HAP-1 (cell line): Measurements from ENCODE around the gene ANKLE2.
A peak's percentile ranks its signal among the peaks of the same experiment; 100 is the strongest.
"Not testable (repeated sequence)": the region's sequence is repeated elsewhere in the genome, so short reads cannot be mapped to it uniquely, and the experiment has no call there.

Experiments used
- DNase-seq, 2 experiments: peaks; one replicate each; pipeline ENCODE4 v3.0.0-alpha.2; 2016 to 2020; ENCODE audit warnings: low spot score in 2 of 2
- H3K27me3 ChIP-seq: fragments of 250-450 bp; sonication (Bioruptor Pico); 2 replicates; pipeline ENCODE4 v1.5.1; 2020; ENCODE audit warnings: low read depth, mild to moderate bottlenecking, moderate library complexity
- H3K36me3 ChIP-seq: fragments of 250-450 bp; sonication (Bioruptor Pico); replicated peaks from 2 replicates; pipeline ENCODE4 v1.5.1; 2020; ENCODE audit warnings: mild to moderate bottlenecking
- H3K4me1 ChIP-seq: fragments of 250-450 bp; sonication (Bioruptor Pico); 2 replicates; pipeline ENCODE4 v1.5.1; 2020; ENCODE audit warnings: mild to moderate bottlenecking
- H3K4me3 ChIP-seq: fragments of 250-450 bp; sonication (Bioruptor Pico); 2 replicates; pipeline ENCODE4 v1.5.1; 2020; ENCODE audit warnings: mild to moderate bottlenecking, moderate library complexity
- H3K9me3 ChIP-seq: fragments of 250-450 bp; sonication (Bioruptor Pico); 2 replicates; pipeline ENCODE4 v1.5.1; 2020; ENCODE audit warnings: mild to moderate bottlenecking, moderate library complexity
- in situ Hi-C: fragments of 300-500 bp; cut with MboI; formaldehyde crosslinking; loops from 3 replicates; pipeline ENCODE4 v1.14.3; 2020; ENCODE audit warnings: low sequenced_read_pairs, inconsistent platforms, mixed read lengths

ANKLE2 gene

DNA sequence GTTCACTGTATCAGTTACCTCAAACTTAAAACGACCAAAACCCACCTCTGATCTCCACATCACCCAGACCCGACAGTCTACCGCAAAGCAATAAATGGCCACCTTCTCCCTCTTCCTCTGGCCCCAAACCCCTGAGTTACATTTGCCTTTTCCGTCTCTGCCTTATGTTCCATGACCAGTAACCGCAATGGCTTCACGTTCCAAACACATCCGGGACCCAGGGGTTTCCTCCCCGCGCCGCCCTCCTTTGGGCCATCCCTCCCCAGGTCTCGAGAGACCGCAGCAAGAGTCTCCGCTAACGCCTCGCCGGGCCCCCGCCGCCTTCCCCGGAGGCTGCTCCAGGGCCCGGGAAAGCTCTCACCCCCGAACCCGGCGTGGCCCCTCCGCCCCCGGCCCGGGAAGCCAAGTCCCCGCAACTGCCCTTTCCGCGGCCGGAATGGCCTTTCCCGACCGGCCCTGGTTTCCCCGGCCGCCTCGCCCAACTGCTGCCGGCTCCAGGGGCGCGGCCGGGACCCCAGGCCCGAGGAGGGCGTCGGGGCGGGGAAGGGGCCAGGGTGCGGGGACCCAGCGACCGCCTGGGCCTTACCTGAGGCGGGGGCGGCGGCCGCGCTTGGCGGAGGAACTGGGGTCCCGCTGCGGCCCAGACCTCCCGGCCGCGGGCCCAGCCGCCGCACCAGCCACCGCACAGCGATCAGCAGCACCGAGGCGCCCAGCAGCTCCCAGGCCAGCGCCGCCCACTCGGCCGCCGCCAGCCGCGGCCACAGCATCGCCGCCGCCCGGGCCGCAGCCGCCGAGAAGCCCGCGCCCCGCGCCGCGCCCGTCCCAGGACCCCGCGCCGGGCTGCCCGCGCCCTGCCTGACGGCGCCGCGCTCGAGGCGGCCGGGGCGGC lies at the start of gene ANKLE2:
ANKLE2 (minus strand) TSS at position 801 of the 889 bp plus-strand sequence; CDS start at position 767, 34 bp downstream.
- Histone ChIP-seq H3K4me1 (peaks cover 5% of the 10 kb centered on the region; the same call in 1 of the 2 replicates), H3K36me3 (peaks cover 11% of the 10 kb centered on the region), H3K4me3 (peak within 1 kb of the TSS; percentile 82), H3K27me3 (no peaks in the 10 kb centered on the region), H3K9me3 (no peaks in the 10 kb centered on the region)
- peak; percentile 4 to 52 for DNase-seq
- in situ Hi-C loops: no loop called here

DNA sequence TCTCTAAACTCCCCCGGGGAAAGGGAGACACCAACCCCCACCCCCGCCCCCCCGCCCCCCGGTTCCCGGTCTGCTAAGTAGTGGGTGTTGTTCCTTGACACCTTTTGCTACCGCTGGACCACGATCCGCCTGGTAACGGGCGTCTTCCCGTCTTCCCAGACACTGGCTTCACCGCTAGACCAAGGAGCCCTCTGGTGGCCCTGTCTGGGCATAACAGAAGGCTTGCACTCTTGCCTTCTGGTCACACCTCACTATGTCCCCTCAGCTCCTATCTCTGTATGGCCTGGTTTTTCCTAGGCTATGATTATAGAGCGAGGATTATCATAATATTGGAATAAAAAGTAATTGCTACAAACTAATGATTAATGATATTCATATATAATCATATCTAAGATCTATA lies 47.8 kb upstream of the ANKLE2 start:
- in situ Hi-C loops: not testable (repeated sequence)
- peaks cover 60% of the 10 kb centered on the region for H3K36me3 ChIP-seq

GRCh38 chr12:132807295-132808092 lies 45.9 kb upstream of the ANKLE2 start:
- in situ Hi-C loops: no loop called here

More for the DNA sequence above, 47.8 kb upstream of the ANKLE2 start:
- not testable (repeated sequence) for H3K4me3 ChIP-seq, H3K9me3 ChIP-seq, H3K27me3 ChIP-seq, H3K4me1 ChIP-seq
- peak in 1 of 2 experiments; percentile 56 for DNase-seq

DNA sequence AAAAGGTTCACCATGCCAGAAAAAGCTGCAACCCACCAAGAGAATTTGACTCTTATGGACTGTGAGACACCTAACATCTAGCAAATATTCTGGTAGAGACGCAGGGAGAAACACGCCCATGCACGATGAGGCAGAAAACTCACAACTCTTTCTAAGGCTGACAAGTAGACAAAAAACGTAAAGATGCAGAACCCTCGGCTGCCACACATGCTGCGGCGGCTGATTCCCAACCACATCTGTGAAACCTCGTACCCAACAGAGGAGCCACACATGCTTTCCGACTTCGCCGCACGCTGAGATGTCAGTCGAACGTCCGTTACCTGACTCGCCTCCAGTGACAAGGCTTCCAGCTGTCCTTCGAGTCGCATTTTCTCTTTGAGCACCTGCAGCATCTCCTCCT lies 45.2 kb upstream of the ANKLE2 start:
- Histone ChIP-seq H3K36me3 (peaks cover 63% of the 10 kb centered on the region), H3K27me3 (no peaks in the 10 kb centered on the region), H3K9me3 (no peaks in the 10 kb centered on the region), H3K4me1 (no peaks in the 10 kb centered on the region), H3K4me3 (no peak overlapping the region)
- in situ Hi-C loops: no loop called here
- no peak for DNase-seq

More at GRCh38 chr12:132807295-132808092, 45.9 kb upstream of the ANKLE2 start:
- Histone ChIP-seq H3K4me3 (no peak overlapping the region), H3K36me3 (peaks cover 66% of the 10 kb centered on the region), H3K4me1 (no peaks in the 10 kb centered on the region), H3K9me3 (no peaks in the 10 kb centered on the region), H3K27me3 (no peaks in the 10 kb centered on the region)
- peak in 1 of 2 experiments; percentile 40 for DNase-seq

GRCh38 chr12:132804426-132804861 lies 42.8 kb upstream of the ANKLE2 start:
- DNase-seq: no peak
- H3K4me1 ChIP-seq: no peaks in the 10 kb centered on the region
- H3K9me3 ChIP-seq: no peaks in the 10 kb centered on the region
- in situ Hi-C loops: no loop called here
- H3K27me3 ChIP-seq: no peaks in the 10 kb centered on the region
- no peak overlapping the region for H3K4me3 ChIP-seq
- H3K36me3 ChIP-seq: peaks cover 62% of the 10 kb centered on the region

DNA sequence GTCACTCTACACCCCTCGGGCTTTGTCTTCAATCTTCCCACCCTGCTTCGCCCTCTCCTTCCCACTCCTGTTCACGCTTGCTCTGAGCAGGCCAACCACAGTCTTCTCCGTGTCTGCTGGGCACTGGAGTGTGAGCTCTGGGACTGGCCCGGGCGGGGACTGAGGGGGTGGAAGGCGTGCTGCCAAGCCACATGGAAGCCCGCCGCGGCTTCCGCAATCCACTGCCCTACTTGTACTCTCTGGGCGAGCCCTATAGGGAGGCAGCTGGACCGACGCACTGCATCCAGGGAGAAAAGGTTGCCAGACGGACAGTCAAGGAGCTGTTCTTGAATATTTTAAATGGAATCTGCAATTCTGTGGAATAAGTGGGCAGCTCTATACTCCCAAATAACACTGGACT lies 42.3 kb upstream of the ANKLE2 start:
- in situ Hi-C loops: no loop called here

DNA sequence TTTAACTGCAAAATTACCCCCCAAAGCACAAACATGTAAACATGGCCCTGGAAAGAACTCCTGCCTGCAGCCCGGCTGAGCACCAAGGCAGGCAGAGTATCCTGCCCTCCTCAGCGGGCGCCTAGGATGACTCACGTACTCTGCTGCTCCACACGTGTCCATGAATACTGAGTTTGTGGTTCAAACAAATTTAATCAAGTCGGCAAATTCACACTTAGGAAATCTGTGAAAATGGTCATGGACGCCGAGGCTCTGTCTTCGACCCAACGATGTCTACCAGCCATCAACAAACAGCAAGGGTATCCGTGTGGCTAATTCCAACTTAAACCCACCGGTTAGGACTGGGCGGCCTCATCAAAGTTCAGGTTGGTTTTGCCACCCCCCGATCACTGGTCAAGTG lies 41.5 kb upstream of the ANKLE2 start:
- no peaks in the 10 kb centered on the region for H3K27me3 ChIP-seq
- H3K4me3 ChIP-seq: no peak overlapping the region
- DNase-seq: no peak
- peaks cover 65% of the 10 kb centered on the region for H3K36me3 ChIP-seq
- in situ Hi-C loops: no loop called here
- no peaks in the 10 kb centered on the region for H3K9me3 ChIP-seq
- no peaks in the 10 kb centered on the region for H3K4me1 ChIP-seq

More for the DNA sequence above, 42.3 kb upstream of the ANKLE2 start:
- DNase-seq: no peak
- Histone ChIP-seq H3K27me3 (no peaks in the 10 kb centered on the region), H3K4me1 (no peaks in the 10 kb centered on the region), H3K36me3 (peaks cover 67% of the 10 kb centered on the region), H3K4me3 (no peak overlapping the region), H3K9me3 (no peaks in the 10 kb centered on the region)

GRCh38 chr12:132801741-132802140 lies 40.1 kb upstream of the ANKLE2 start:
- in situ Hi-C loops: no loop called here
- peaks cover 66% of the 10 kb centered on the region for H3K36me3 ChIP-seq
- no peak overlapping the region for H3K4me3 ChIP-seq
- H3K9me3 ChIP-seq: no peaks in the 10 kb centered on the region
- no peaks in the 10 kb centered on the region for H3K27me3 ChIP-seq
- no peak for DNase-seq
- no peaks in the 10 kb centered on the region for H3K4me1 ChIP-seq

DNA sequence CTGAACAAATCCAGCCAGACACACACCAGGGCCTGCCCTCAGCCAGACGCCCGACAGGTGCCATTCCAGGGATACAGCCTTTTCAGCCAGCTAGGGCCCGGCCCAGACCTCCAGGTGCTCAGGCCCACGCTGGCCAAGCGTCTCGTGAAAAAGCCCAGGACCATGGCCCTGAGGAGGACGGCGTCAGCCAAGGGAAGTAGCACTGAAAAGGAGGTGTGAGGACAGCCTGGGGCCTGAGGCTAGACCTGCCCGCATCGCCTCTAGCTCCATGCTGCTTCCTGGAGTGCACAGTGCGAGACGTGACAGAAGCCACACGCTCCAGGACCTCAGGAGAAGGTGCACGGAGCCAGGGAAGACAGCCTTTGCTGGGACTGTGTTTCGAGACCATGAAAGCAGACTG lies 37.2 kb upstream of the ANKLE2 start:
- no peak for DNase-seq
- Histone ChIP-seq H3K27me3 (no peaks in the 10 kb centered on the region), H3K4me3 (no peak overlapping the region), H3K9me3 (no peaks in the 10 kb centered on the region), H3K4me1 (no peaks in the 10 kb centered on the region), H3K36me3 (peaks cover 74% of the 10 kb centered on the region)
- in situ Hi-C loops: no loop called here

DNA sequence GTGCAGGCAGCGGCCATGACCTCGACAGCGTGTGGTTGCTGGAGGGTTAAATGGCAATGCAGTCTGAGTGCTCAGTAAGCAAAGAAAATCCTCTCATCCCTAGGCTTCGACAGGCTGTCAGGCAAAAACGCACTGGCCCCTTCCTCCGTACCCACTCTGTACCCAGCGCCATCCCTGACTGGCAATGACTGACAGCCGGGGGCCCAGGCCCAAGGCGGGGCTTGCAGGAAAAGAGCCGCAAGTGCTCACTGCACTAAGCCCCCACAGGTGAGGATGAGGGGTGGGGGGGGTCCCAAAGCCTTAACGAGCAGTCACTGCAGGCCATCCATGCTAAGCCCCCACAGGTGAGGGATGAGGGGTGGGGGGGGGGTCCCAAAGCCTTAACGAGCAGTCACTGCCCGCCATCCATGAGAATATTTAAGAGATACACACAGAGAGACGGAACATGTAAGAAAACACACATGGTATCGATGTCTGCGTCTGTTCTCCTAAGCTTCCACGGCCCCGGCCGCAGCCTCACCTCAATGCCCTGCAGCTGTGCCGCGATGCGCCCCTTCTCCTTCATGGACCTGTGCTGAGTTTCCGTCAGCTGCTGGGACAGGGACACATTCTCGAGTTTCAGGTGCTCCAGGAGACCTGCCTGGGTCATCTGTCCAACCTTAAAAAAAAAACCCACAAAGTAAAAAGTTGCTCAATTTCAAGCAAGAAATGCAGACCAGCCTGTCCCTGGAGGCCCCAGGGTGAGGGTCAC lies 36.4 kb upstream of the ANKLE2 start:
- H3K27me3 ChIP-seq: no peaks in the 10 kb centered on the region
- H3K4me3 ChIP-seq: no peak overlapping the region
- DNase-seq: no peak
- no peaks in the 10 kb centered on the region for H3K9me3 ChIP-seq
- in situ Hi-C loops: no loop called here
- no peaks in the 10 kb centered on the region for H3K4me1 ChIP-seq
- H3K36me3 ChIP-seq: peaks cover 67% of the 10 kb centered on the region

DNA sequence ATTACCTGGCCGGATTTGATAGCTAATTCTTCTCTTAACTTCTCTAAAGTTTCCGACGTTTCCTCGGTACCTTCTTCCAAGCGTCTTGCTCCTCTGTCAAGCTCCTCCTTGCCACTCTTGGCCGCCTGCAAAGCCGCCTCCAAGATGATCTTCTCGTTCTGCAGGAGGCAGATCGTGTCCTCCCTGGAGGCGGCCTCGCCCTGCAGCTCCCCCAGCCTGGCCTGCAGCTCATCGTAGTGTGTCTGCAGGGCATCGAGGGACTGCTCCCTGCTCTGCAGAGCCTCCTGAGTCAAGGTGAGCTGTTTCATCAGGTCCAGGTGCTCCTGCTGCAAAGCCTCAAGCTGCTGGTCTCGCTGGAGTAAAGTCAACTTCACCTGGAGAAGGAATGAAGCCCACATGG lies 34.2 kb upstream of the ANKLE2 start:
- Histone ChIP-seq H3K36me3 (peaks cover 54% of the 10 kb centered on the region), H3K4me3 (no peak overlapping the region), H3K27me3 (no peaks in the 10 kb centered on the region), H3K4me1 (no peaks in the 10 kb centered on the region), H3K9me3 (no peaks in the 10 kb centered on the region)
- in situ Hi-C loops: no loop called here
- no peak for DNase-seq

DNA sequence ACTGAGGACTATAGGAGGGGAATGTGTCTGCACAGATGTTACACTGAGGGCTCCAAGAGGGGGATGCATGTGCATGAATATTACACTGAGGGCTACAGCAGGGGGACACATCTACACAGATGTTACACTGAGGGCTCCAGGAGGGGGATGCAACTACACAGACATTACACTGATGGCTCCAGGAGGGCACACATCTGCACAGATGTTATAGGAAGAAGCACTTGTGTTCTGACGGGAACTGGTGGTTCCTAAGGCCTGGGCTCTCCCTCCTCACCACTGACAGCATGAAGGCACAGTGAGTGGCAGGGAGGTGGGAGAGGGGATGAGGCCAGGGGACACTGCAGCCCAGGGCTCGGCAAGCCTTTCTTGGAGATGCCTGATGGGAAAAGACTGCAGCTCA lies 30.3 kb upstream of the ANKLE2 start:
- DNase-seq, H3K4me3 ChIP-seq, H3K9me3 ChIP-seq, H3K4me1 ChIP-seq, in situ Hi-C loops, H3K27me3 ChIP-seq: not testable (repeated sequence)
- peaks cover 51% of the 10 kb centered on the region for H3K36me3 ChIP-seq

- in situ Hi-C loops: no loop called here
- no peak for DNase-seq
Observed at GRCh38 chr12:132789099-132789471, 27.5 kb upstream of the ANKLE2 start.

More at GRCh38 chr12:132789099-132789471, 27.5 kb upstream of the ANKLE2 start:
- no peaks in the 10 kb centered on the region for H3K27me3 ChIP-seq
- H3K4me3 ChIP-seq: no peak overlapping the region
- no peaks in the 10 kb centered on the region for H3K9me3 ChIP-seq
- peaks cover 45% of the 10 kb centered on the region for H3K36me3 ChIP-seq
- H3K4me1 ChIP-seq: no peaks in the 10 kb centered on the region
